HG03439 (cell line): ENCODE results near the gene ACAP1.

Experiments
- ATAC-seq: cut with Tn5 transposase; IDR thresholded peaks from one replicate; pipeline ENCODE4 v1.9.1; 2021; ENCODE audit warnings: mild to moderate bottlenecking, moderate library complexity; ENCODE audit not compliant: unreplicated experiment

ACAP1 gene

GRCh38 chr17:7309628-7310027 lies 26.7 kb upstream of the ACAP1 start:
- no peak for ATAC-seq

- no peak for ATAC-seq
Measured at GRCh38 chr17:7311110-7311705, 25.1 kb upstream of the ACAP1 start.

- ATAC-seq = no peak
Measured at GRCh38 chr17:7312432-7313087, 23.8 kb upstream of the ACAP1 start.

- ATAC-seq = no peak
Measured at GRCh38 chr17:7313088-7313889, 23.0 kb upstream of the ACAP1 start.

GRCh38 chr17:7313890-7314718 lies 22.2 kb upstream of the ACAP1 start:
- no peak for ATAC-seq

GRCh38 chr17:7314719-7315569 lies 21.4 kb upstream of the ACAP1 start, which contains the start of gene GPS2:
GPS2 (minus strand) TSS chr17:7315360; CDS start chr17:7315052, 308 bp downstream.
- ATAC-seq = peak; percentile 58

- ATAC-seq = no peak
Measured at GRCh38 chr17:7315570-7316235, 20.6 kb upstream of the ACAP1 start.

GRCh38 chr17:7317161-7317803 lies 19.0 kb upstream of the ACAP1 start:
- no peak for ATAC-seq

GRCh38 chr17:7318121-7318860 lies 18.0 kb upstream of the ACAP1 start:
- ATAC-seq = no peak

GRCh38 chr17:7321466-7321865 lies 14.9 kb upstream of the ACAP1 start:
- no peak for ATAC-seq

- ATAC-seq = no peak
Measured at GRCh38 chr17:7322520-7323194, 13.7 kb upstream of the ACAP1 start.

GRCh38 chr17:7323731-7324437 lies 12.4 kb upstream of the ACAP1 start:
- ATAC-seq = no peak

GRCh38 chr17:7324438-7324779 lies 11.9 kb upstream of the ACAP1 start:
- ATAC-seq = no peak

- ATAC-seq = no peak
Measured at GRCh38 chr17:7325031-7325528, 11.2 kb upstream of the ACAP1 start.

- ATAC-seq = no peak
Measured at GRCh38 chr17:7326186-7326585, 10.1 kb upstream of the ACAP1 start.

- no peak for ATAC-seq
Measured at GRCh38 chr17:7327056-7327455, 9.3 kb upstream of the ACAP1 start.

- ATAC-seq = no peak
Measured at GRCh38 chr17:7327501-7327900, 8.8 kb upstream of the ACAP1 start.
